Adrenal gland (tissue), 12 donors: ENCODE data around the gene CUL9. TPM values are rescaled to one million over a fixed set of nuclear protein-coding genes. Genes with fewer than 3 reads are reported as not detected.

ENCODE experiments used
- DNase-seq, 7 donors: peaks; one replicate each; pipeline ENCODE4 v3.0.0-alpha.2; 2019 to 2020
- H3K27ac ChIP-seq, 5 donors: fragments of 200-600 bp; sonication (generic) in 4 of 5; 1 replicate in 3 of 5; 2 replicates in 2 of 5; pipeline versions ENCODE4 v1.5.1 to v1.8.0; 2016 to 2020; ENCODE audit warnings: mild to moderate bottlenecking in 1 of 5
- H3K27me3 ChIP-seq: fragments of 200-600 bp; 2 replicates; pipeline ENCODE4 v1.8.0; 2021
- H3K36me3 ChIP-seq, 2 donors: fragments of 200-600 bp; replicated peaks in 1 of 2; 1 replicate in 1 of 2; 2 replicates in 1 of 2; pipeline versions ENCODE4 v1.5.1 to v1.8.0; 2018 to 2022
- H3K4me1 ChIP-seq, 2 donors: fragments of 200-600 bp; replicated peaks in 1 of 2; 1 replicate in 1 of 2; 2 replicates in 1 of 2; pipeline versions ENCODE4 v1.5.1 to v1.8.0; 2018 to 2021
- H3K4me3 ChIP-seq, 4 donors: fragments of 200-600 bp; sonication (generic) in 3 of 4; one replicate each; pipeline ENCODE4 v1.5.1; 2016 to 2018
- H3K9me3 ChIP-seq, 3 donors: fragments of 200-600 bp; sonication (generic) in 1 of 3; replicated peaks in 1 of 3; 1 replicate in 2 of 3; 2 replicates in 1 of 3; pipeline versions ENCODE4 v1.5.1 to v1.8.0; 2016 to 2021
- POLR2A ChIP-seq, 2 donors: fragments of 450-650 bp; IDR thresholded peaks; one replicate each; pipeline ENCODE4 v1.6.1; 2017; ENCODE audit warnings: antibody characterized with exemption in 2 of 2, mild to moderate bottlenecking in 2 of 2, moderate library complexity in 1 of 2
- WGBS, 4 donors: extraction: QIAGEN DNeasy Blood & Tissue Kit in 2 of 4; methylation state at CpG; one replicate each; pipeline versions ENCODE4 v1.1.5 to v1.1.7; 2013 to 2017; 5-methylcytosine and 5-hydroxymethylcytosine counted together
- intact Hi-C, 2 donors: fragments of 100-400 bp; cut with DNase I; formaldehyde crosslinking; loops; one replicate each; pipeline versions ENCODE4 v1.14.1 to v1.15.0; 2022 to 2023
- polyA plus RNA-seq, 3 donors: library from polyadenylated mRNA; stranded (reverse); fragments of 200-250 nt in 2 of 3; fragments of 350-450 nt in 1 of 3; fragmentation: Illumina TruSeq in 1 of 3; extraction: RNeasy Lipid Tissue Mini Kit (QIAGEN cat#74804) in 1 of 3; gene quantifications; one replicate each; pipeline ENCODE4 v1.2.3, GENCODE V29; 2013 to 2014
- total RNA-seq, 9 donors: library from RNA; depleted of rRNA in 4 of 9; stranded (reverse); fragments of >200 nt in 4 of 9; fragments of 120-200 nt in 1 of 9; fragmentation: NEBNext Ultra II Directional in 1 of 9; extraction: Animal tissue kit (Norgen Biotek cat#: 25700) in 1 of 9; gene quantifications; one replicate each; pipeline versions ENCODE4 v1.1.0 to v1.2.4, GENCODE V29; 2013 to 2023
- TF ChIP-seq, protein P1 (sequence below), 6 experiments: fragments of 450-650 bp in 4 of 6; fragments of 200-600 bp in 2 of 6; sonication (generic) in 1 of 6; IDR thresholded peaks; 1 replicate in 5 of 6; 2 replicates in 1 of 6; pipeline versions ENCODE4 v1.5.1 to v1.8.0; 2016 to 2021; ENCODE audit warnings: antibody characterized with exemption in 6 of 6, mild to moderate bottlenecking in 2 of 6, moderate library complexity in 1 of 6
- donor health status: healthy with polysubstance abuse.
- donor health status: Bipolar disorder and iron deficiency.
- donor health status: DM: yes; HTN: yes; CAD: no.
- donor health status: DM: no; HTN: no; CAD: no.
- donor health status: DM: no; HTN: no; CAD: no.
- donor health status: DM: yes; HTN: yes; CAD: no.

Gene CUL9
- total and polyA plus RNA-seq, 12 donors = 13.3 to 195 (median 33.8) TPM

- Histone ChIP-seq H3K27ac (no peak overlapping the region), H3K4me3 (no peak overlapping the region), H3K4me1 (no peaks in the 10 kb centered on the region), H3K27me3 (no peaks in the 10 kb centered on the region), H3K9me3 (no peaks in the 10 kb centered on the region), H3K36me3 (no peaks in the 10 kb centered on the region)
- DNase-seq = no peak
- 80 to 90% (median 82%) methylated on average over 4 of the region's 4 CpGs for WGBS, 4 donors
- intact Hi-C loops = no loop called here
- TF ChIP-seq, protein P1, sequence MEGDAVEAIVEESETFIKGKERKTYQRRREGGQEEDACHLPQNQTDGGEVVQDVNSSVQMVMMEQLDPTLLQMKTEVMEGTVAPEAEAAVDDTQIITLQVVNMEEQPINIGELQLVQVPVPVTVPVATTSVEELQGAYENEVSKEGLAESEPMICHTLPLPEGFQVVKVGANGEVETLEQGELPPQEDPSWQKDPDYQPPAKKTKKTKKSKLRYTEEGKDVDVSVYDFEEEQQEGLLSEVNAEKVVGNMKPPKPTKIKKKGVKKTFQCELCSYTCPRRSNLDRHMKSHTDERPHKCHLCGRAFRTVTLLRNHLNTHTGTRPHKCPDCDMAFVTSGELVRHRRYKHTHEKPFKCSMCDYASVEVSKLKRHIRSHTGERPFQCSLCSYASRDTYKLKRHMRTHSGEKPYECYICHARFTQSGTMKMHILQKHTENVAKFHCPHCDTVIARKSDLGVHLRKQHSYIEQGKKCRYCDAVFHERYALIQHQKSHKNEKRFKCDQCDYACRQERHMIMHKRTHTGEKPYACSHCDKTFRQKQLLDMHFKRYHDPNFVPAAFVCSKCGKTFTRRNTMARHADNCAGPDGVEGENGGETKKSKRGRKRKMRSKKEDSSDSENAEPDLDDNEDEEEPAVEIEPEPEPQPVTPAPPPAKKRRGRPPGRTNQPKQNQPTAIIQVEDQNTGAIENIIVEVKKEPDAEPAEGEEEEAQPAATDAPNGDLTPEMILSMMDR (IDR thresholded peaks at IDR 0.05) = no peak
- TF ChIP-seq POLR2A (IDR thresholded peaks at IDR 0.05) = no peak
These were observed 78.8 kb downstream of the CUL9 start for GRCh38 chr6:43260791-43261190.

DNA sequence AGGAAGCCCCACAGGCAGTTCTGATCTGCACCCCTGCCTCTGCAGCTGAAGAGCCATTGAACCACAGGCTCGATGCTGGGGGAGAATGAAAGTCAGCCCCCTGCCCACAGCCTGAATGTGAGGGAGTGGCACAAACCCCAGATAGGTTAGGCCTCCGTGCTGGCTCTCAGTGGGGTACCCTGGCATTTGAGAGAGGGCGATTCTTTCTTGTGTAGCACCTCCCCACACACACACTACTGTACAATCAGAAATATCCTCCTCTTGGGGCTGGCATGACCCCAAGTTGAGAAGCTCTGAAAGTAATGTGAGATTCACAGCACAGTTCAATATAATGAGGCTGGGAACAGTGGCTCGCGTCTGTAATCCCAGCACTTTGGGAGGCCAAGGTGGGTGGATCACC is 79.2 kb downstream of the CUL9 start:
- Histone ChIP-seq H3K36me3 (no peaks in the 10 kb centered on the region), H3K4me3 (no peak overlapping the region), H3K9me3 (no peaks in the 10 kb centered on the region), H3K27ac (no peak overlapping the region), H3K4me1 (no peaks in the 10 kb centered on the region), H3K27me3 (no peaks in the 10 kb centered on the region)
- 81 to 89% (median 83%) methylated on average over 5 of the region's 5 CpGs for WGBS, 4 donors
- DNase-seq = no peak
- no peak for TF ChIP-seq POLR2A (IDR thresholded peaks at IDR 0.05)
- TF ChIP-seq, protein P1 (IDR thresholded peaks at IDR 0.05) = no peak
- intact Hi-C loops = no loop called here

GRCh38 chr6:43262000-43262779 is 80.2 kb downstream of the CUL9 start:
- H3K9me3 ChIP-seq = no peaks in the 10 kb centered on the region
- no peaks in the 10 kb centered on the region for H3K27me3 ChIP-seq
- H3K27ac ChIP-seq = no peak overlapping the region
- 77 to 82% (median 81%) methylated on average over 13 to 14 of the region's 14 CpGs for WGBS, 4 donors
- H3K36me3 ChIP-seq = no peaks in the 10 kb centered on the region
- no peak for DNase-seq
- no peaks in the 10 kb centered on the region for H3K4me1 ChIP-seq
- H3K4me3 ChIP-seq = no peak overlapping the region
- TF ChIP-seq POLR2A (IDR thresholded peaks at IDR 0.05) = no peak
- TF ChIP-seq, protein P1 (IDR thresholded peaks at IDR 0.05) = no peak
- intact Hi-C loops = loop anchor here in 1 of 2 donors (2.0 kb wide), 1 partner anchor 73 kb away; no protein-coding TSS in a partner anchor

DNA sequence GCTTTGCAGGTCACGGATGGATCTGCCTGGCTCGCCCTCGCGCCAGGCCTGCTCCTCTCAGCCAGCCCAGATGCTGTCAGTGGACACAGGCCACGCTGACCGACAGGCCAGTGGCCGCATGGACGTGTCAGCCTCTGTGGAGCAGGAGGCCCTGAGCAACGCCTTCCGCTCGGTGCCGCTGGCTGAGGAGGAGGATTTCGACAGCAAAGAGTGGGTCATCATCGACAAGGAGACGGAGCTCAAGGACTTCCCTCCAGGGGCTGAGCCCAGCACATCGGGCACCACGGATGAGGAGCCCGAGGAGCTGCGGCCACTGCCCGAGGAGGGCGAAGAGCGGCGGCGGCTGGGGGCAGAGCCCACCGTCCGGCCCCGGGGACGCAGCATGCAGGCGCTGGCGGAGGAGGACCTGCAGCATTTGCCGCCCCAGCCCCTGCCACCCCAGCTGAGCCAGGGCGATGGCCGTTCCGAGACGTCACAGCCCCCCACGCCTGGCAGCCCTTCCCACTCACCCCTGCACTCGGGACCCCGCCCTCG is 80.9 kb downstream of the CUL9 start:
- no peaks in the 10 kb centered on the region for H3K9me3 ChIP-seq
- no peaks in the 10 kb centered on the region for H3K27me3 ChIP-seq
- DNase-seq = no peak
- intact Hi-C loops = loop anchor here in 1 of 2 donors (2.0 kb wide), 1 partner anchor 72 kb away; no protein-coding TSS in a partner anchor
- no peak overlapping the region for H3K27ac ChIP-seq
- 81 to 93% (median 85%) methylated on average over 21 to 39 of the region's 39 CpGs; no CpG with 5 or more reads in 1 of the 4 donors for WGBS, 4 donors
- no peak overlapping the region for H3K4me3 ChIP-seq
- H3K36me3 ChIP-seq = no peaks in the 10 kb centered on the region
- no peak for TF ChIP-seq POLR2A (IDR thresholded peaks at IDR 0.05)
- H3K4me1 ChIP-seq = peaks cover 3 to 6% of the 10 kb centered on the region in 2 donors
